ENCODE measurements around the gene PCDH9.

Gene PCDH9

GRCh38 chr13:67080351-67080750 lies 149.8 kb downstream of the PCDH9 start:
- no peak overlapping the region for H3K4me2 ChIP-seq (ENCODE audit: low read depth, low read length, poor library complexity, severe bottlenecking)
- no peaks in the 10 kb centered on the region for H3K9me2 ChIP-seq (replicated peaks; ENCODE audit: insufficient read depth, low read length)
- H2AFZ ChIP-seq (ENCODE audit: low read depth, low read length, severe bottlenecking): no peak overlapping the region
- no peaks in the 10 kb centered on the region for H3K36me3 ChIP-seq (ENCODE audit: low read length)
- TF ChIP-seq EZH2phosphoT487 (conservative IDR thresholded peaks at IDR 0.05; ENCODE audit: low read length) (no peak), CTCF (IDR thresholded peaks at IDR 0.05; ENCODE audit: insufficient read depth, low read length, poor library complexity, severe bottlenecking) (no peak)
- H3K4me3 ChIP-seq (ENCODE audit: insufficient read depth, low read length, poor library complexity, severe bottlenecking): no peak overlapping the region
- H3K79me2 ChIP-seq (ENCODE audit: insufficient read depth, low read length): no peaks in the 10 kb centered on the region
- no peaks in the 10 kb centered on the region for H3F3A ChIP-seq (ENCODE audit: insufficient read depth)
- no peak overlapping the region for H3K9ac ChIP-seq (ENCODE audit: low read length)
- H3K9me3 ChIP-seq (ENCODE audit: insufficient read depth, low read length): no peaks in the 10 kb centered on the region
- no peaks in the 10 kb centered on the region for H3K27me3 ChIP-seq (ENCODE audit: low read length)
- H3K27ac ChIP-seq (ENCODE audit: low read depth, low read length): no peak overlapping the region
- no peaks in the 10 kb centered on the region for H4K20me1 ChIP-seq (ENCODE audit: low read depth, low read length)

GRCh38 chr13:67078062-67078461 lies 152.1 kb downstream of the PCDH9 start:
- Histone ChIP-seq H3K27ac (ENCODE audit: low read depth, low read length) (no peak overlapping the region), H3F3A (ENCODE audit: insufficient read depth) (no peaks in the 10 kb centered on the region), H3K79me2 (ENCODE audit: insufficient read depth, low read length) (no peaks in the 10 kb centered on the region), H3K36me3 (ENCODE audit: low read length) (no peaks in the 10 kb centered on the region), H2AFZ (ENCODE audit: low read depth, low read length, severe bottlenecking) (no peak overlapping the region), H4K20me1 (ENCODE audit: low read depth, low read length) (no peaks in the 10 kb centered on the region), H3K4me3 (ENCODE audit: insufficient read depth, low read length, poor library complexity, severe bottlenecking) (no peak overlapping the region), H3K9me2 (replicated peaks; ENCODE audit: insufficient read depth, low read length) (no peaks in the 10 kb centered on the region), H3K4me2 (ENCODE audit: low read depth, low read length, poor library complexity, severe bottlenecking) (no peak overlapping the region), H3K9me3 (ENCODE audit: insufficient read depth, low read length) (no peaks in the 10 kb centered on the region), H3K9ac (ENCODE audit: low read length) (no peak overlapping the region), H3K27me3 (ENCODE audit: low read length) (no peaks in the 10 kb centered on the region)
- TF ChIP-seq EZH2phosphoT487 (conservative IDR thresholded peaks at IDR 0.05; ENCODE audit: low read length) (no peak), CTCF (IDR thresholded peaks at IDR 0.05; ENCODE audit: insufficient read depth, low read length, poor library complexity, severe bottlenecking) (no peak)

GRCh38 chr13:67077132-67077531 lies 153.0 kb downstream of the PCDH9 start:
- no peaks in the 10 kb centered on the region for H3F3A ChIP-seq (ENCODE audit: insufficient read depth)
- no peak overlapping the region for H2AFZ ChIP-seq (ENCODE audit: low read depth, low read length, severe bottlenecking)
- no peaks in the 10 kb centered on the region for H3K9me2 ChIP-seq (replicated peaks; ENCODE audit: insufficient read depth, low read length)
- no peaks in the 10 kb centered on the region for H3K79me2 ChIP-seq (ENCODE audit: insufficient read depth, low read length)
- H3K27ac ChIP-seq (ENCODE audit: low read depth, low read length): no peak overlapping the region
- no peaks in the 10 kb centered on the region for H3K27me3 ChIP-seq (ENCODE audit: low read length)
- TF ChIP-seq CTCF (IDR thresholded peaks at IDR 0.05; ENCODE audit: insufficient read depth, low read length, poor library complexity, severe bottlenecking) (no peak), EZH2phosphoT487 (conservative IDR thresholded peaks at IDR 0.05; ENCODE audit: low read length) (no peak)
- no peaks in the 10 kb centered on the region for H3K9me3 ChIP-seq (ENCODE audit: insufficient read depth, low read length)
- H3K9ac ChIP-seq (ENCODE audit: low read length): no peak overlapping the region
- H4K20me1 ChIP-seq (ENCODE audit: low read depth, low read length): no peaks in the 10 kb centered on the region
- H3K36me3 ChIP-seq (ENCODE audit: low read length): no peaks in the 10 kb centered on the region
- H3K4me2 ChIP-seq (ENCODE audit: low read depth, low read length, poor library complexity, severe bottlenecking): no peak overlapping the region
- H3K4me3 ChIP-seq (ENCODE audit: insufficient read depth, low read length, poor library complexity, severe bottlenecking): no peak overlapping the region

All from SU-DHL-6 (cell line).